NCI-H1694 treated with DMSO at 0.1 percent for 48 hours (cell line): ENCODE results near the gene SCFD2.
"Not testable (repeated sequence)": the region's sequence is repeated elsewhere in the genome, so short reads cannot be mapped to it uniquely, and the experiment has no call there.

ENCODE experiments used
- DNase-seq: peaks from one replicate; lab custom pipeline; 2025; lab: John Stamatoyannopoulos, UW

The SCFD2 gene

DNA sequence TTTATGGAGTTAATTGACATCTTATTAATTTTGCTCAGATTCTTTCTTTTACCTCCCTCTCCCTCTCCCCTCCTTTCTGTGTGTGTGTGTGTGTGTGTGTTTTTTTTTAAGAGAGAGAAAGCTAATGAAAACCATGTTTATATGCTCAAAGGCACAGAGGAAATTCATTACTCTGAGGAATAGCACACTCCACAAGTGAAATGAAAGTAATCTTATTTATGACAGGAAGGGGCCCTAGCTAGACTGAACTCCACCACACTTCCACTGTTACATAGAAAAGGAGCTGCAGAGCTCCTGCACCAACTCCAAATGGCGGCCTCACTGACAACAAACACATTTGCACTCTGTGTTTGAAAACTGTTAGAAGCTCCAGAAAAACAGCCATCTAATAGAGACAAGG is 353.1 kb downstream of the SCFD2 start:
- no peak for DNase-seq

GRCh38 chr4:53011259-53011905 is 354.5 kb downstream of the SCFD2 start:
- DNase-seq, result no peak

DNA sequence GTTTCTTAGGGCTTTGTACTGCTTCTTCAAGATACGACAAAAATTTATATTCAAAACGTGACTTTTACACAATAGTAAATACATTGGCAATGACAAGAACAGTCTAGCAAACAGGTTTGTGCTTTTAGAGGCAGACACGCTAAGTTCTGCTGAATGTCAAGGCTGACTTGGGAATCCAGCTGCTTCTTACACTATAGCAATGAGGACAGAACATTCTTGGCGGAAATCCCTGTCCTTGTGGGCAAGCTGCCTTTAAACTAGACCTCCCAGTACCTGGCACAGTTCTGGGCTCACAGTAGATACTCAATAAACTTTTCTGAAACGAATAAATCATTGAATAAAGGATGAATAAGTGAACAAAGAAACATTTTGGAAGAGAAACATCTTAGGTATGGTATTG is 355.5 kb downstream of the SCFD2 start:
- DNase-seq, result no peak

DNA sequence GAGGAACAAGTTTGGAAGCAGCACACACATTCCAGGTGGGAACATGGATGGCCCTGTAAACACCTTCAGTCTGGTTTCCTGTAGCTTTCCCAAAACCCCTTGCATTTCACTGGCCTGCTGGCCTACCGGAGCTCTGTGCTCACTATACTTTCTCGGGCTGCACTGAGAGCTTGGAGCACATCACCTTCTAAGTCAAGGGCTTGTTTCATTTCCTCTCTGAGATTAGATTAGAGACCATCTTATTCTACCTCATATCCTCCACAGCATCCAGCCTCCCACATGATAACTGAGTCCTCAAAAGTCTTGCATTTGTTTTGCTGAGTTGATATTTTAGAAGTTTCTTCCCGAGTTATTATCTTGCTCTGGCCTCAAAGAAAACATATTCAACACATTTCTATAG is 356.0 kb downstream of the SCFD2 start:
- no peak for DNase-seq

GRCh38 chr4:53007024-53007423 is 358.8 kb downstream of the SCFD2 start:
- no peak for DNase-seq

- no peak for DNase-seq
These were observed 360.1 kb downstream of the SCFD2 start for GRCh38 chr4:53005808-53006207.

DNA sequence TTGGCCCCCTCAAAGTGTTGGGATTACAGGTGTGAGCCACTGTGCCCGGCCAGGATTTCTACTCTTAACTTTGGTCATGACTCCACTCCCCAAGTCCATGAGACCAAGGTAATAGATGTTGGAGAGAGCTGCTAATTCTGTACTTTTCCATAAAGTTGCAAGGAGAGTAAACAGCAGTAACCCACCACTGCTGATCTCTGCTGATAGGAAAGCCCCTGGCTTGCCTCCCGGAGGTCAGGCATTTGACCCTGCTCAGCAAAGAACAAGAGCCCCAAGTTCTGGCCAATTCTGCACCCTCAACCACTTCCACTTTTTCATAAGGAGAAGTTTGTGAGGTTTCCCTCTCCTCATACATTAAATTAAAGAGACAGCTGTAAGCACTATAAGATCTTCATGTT is 360.7 kb downstream of the SCFD2 start:
- DNase-seq, result no peak

GRCh38 chr4:53004497-53005148 is 361.2 kb downstream of the SCFD2 start:
- no peak for DNase-seq

GRCh38 chr4:53003959-53004358 is 361.9 kb downstream of the SCFD2 start:
- no peak for DNase-seq

DNA sequence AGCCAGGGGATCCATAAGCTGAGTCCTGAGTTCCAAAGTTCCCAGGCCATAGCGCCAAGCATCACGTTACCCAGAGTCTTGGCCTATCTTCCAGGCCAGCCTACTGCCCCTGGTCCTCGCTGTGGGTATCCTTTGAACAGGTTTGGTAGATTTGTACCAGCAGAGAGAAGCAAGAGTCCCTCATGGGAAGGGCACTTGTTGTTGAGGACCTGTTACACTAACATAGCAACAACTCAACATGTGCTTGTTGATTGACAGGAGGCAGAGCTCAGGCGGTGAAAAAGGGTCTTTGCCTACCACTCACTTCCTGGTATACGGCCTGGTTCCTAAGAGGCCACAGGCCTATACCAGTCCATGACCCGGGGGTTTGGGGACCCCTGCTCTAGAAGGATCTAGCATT is 365.3 kb downstream of the SCFD2 start:
- no peak for DNase-seq

DNA sequence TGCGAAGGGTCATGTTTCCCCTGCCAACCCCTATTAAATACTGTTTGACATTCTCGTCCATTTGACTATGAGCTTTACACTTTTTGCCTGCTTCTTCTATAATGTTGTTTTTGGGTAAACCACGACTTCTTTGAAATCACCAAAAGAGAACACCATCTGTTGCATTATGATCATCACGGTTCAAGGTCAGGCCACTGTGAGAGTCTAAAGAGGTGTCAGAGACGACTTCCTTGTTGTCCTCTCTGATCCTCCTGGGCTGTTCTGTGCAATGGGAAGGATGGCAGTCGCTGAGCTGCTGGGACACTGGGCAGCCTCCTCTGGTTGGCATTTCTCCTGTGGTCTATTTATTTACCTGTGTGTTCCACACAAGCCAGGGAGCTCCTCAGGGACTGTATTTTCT is 366.2 kb downstream of the SCFD2 start:
- no peak for DNase-seq

GRCh38 chr4:52998413-52998812 is 367.4 kb downstream of the SCFD2 start:
- no peak for DNase-seq

GRCh38 chr4:52997132-52997416 is 368.8 kb downstream of the SCFD2 start:
- no peak for DNase-seq

GRCh38 chr4:52996261-52997131 is 369.4 kb downstream of the SCFD2 start:
- no peak for DNase-seq

- DNase-seq, result no peak
These were observed 370.4 kb downstream of the SCFD2 start for GRCh38 chr4:52995360-52996030.

DNA sequence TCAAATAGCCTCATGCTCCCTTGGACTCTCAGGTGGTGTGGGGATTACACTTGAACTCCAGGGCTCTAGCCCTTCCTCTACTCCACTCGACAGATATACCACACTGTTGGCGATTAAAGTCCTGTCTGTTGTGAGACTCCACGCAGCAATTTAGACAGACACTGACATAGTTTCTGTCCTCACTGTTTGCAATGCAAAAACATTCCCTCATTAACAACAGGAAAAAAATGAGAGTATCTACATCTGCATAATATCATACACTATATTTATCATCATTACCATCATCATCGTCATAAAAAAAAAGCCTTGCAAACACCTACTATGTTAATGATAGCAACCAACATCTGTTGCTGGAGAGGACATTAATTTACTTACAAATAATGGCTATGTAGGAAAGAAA is 371.3 kb downstream of the SCFD2 start:
- no peak for DNase-seq

- DNase-seq, result no peak
These were observed 372.1 kb downstream of the SCFD2 start for GRCh38 chr4:52993771-52994170.

DNA sequence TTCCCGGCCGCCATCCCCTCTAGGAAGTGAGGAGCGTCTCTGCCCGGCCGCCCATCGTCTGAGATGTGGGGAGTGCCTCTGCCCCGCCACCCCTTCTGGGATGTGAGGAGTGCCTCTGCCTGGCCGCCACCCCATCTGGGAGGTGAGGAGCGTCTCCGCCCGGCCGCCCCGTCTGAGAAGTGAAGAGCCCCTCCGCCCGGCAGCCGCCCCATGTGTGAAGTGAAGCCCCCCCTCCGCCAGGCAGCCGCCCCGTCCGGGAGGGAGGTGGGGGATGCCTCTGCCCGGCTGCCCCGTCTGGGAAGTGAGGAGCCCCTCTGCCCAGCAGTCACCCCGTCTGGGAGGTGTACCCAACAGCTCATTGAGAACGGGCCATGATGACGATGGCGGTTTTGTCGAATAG is 373.3 kb downstream of the SCFD2 start:
- DNase-seq, result not testable (repeated sequence)

GRCh38 chr4:52991472-52991871 is 374.4 kb downstream of the SCFD2 start:
- DNase-seq, result no peak

GRCh38 chr4:52990706-52991105 is 375.2 kb downstream of the SCFD2 start:
- DNase-seq, result no peak

GRCh38 chr4:52989865-52990264 is 376.0 kb downstream of the SCFD2 start:
- no peak for DNase-seq

- no peak for DNase-seq
These were observed 378.3 kb downstream of the SCFD2 start for GRCh38 chr4:52987392-52988056.
